GM12872 (cell line): ENCODE results near the gene NCOA7.

Experiments used
- TF ChIP-seq, protein P1 (sequence below): IDR thresholded peaks from 3 replicates; pipeline ENCODE4 v1.5.1; 2011; ENCODE audit warnings: low read depth, mild to moderate bottlenecking, low read length, moderate library complexity; ENCODE audit not compliant: insufficient read depth

The NCOA7 gene

DNA sequence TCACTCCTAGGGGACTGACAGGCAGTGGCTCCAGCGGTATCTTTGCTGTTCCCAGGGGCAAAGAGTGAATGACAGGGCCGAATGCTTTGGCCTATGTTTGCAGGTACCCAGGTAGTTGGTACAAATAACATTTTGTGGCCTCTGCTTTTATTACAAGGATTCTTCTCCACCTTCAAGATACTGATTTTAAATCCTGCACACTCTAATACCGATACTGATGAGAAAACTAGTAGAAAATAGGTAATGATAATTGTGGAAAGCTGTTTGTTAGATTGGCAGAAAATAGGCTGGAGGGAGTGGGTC lies 166.6 kb downstream of the NCOA7 start:
- TF ChIP-seq, protein P1, sequence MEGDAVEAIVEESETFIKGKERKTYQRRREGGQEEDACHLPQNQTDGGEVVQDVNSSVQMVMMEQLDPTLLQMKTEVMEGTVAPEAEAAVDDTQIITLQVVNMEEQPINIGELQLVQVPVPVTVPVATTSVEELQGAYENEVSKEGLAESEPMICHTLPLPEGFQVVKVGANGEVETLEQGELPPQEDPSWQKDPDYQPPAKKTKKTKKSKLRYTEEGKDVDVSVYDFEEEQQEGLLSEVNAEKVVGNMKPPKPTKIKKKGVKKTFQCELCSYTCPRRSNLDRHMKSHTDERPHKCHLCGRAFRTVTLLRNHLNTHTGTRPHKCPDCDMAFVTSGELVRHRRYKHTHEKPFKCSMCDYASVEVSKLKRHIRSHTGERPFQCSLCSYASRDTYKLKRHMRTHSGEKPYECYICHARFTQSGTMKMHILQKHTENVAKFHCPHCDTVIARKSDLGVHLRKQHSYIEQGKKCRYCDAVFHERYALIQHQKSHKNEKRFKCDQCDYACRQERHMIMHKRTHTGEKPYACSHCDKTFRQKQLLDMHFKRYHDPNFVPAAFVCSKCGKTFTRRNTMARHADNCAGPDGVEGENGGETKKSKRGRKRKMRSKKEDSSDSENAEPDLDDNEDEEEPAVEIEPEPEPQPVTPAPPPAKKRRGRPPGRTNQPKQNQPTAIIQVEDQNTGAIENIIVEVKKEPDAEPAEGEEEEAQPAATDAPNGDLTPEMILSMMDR: no peak

GRCh38 chr6:125957845-125958244 lies 167.1 kb downstream of the NCOA7 start:
- TF ChIP-seq, protein P1: no peak

DNA sequence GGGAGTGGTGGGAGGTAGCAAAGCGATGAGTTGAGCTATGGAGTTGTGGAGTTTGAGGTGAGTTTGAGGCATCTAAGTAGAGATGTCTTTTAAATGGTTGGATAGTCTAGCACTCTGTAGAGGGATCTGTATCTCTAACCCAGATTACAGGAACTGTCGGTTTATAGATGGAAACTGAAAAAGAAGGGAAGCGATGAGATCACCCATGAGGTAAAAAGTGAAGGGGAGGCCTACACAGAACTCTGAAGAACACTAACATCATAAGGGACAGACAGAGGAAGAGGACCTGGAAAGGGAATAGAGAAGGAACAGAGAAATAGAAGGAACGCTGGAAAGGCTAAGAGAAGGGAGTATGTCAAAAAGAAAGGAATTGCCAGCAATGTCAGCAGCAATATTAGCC lies 168.3 kb downstream of the NCOA7 start:
- TF ChIP-seq, protein P1: no peak

DNA sequence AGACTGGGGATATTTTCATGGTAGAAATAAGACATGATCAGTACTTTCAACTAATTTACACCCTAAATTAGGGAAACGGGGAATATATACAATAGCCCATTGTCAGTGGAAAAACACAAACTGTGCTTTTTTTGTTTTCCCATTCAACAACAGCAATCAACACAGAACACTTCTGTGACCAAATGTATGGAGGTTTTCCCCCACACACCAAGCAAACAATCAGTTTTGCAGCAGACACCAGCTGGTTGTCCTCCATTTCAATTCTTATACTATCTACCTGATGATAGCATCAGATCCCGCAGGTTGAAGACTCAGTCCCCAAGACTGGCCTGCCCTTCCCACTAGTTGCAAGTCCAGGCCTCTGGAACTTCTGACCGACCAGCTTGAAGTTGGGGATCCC lies 170.4 kb downstream of the NCOA7 start:
- TF ChIP-seq, protein P1: no peak

DNA sequence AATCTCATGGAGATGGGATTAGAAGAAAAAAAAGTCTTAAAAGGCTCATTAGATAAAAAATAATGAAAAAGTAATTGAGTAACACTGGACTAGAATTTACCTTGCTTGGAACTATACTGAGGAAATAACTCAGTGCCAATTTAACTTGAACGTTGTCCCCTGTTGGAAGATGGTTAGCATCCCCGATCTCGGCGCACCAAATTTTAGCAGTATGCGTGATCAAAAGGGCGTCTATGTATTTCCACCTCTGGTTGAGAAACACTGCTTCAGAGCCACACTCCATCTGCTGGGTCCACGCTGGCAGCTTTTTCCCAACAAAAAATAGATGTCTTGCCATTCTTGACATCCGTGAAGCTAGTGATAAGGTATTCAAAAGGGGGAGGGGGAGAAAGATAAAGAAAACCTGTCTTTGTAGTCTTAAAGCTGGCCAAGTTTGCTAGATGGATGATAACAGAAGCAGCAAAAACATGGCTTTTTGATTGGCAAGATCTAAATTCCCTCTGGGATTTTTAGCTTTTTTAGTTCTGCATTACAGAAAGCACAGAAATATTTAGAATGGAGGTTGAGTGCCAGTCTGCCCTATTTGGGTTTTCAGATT lies 172.2 kb downstream of the NCOA7 start:
- TF ChIP-seq, protein P1: no peak

DNA sequence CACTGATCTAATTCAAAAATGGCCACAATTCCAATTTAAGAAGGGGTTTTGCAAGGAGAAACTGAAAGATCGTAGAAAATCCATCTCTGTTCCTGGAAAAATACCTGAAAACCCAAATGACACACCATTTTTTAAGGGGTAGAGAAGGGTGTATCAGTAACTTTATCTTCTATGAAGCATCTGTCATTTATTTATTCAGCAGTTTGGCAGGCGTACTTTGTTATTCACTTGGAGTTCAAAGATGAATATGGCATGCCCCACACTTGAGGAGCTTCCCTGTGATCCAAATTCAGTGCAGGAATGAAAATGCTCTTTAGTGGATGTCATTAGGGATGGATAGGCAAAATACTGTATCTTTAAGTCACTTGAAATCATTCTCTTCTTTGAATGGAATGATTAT lies 173.1 kb downstream of the NCOA7 start:
- TF ChIP-seq, protein P1: no peak

DNA sequence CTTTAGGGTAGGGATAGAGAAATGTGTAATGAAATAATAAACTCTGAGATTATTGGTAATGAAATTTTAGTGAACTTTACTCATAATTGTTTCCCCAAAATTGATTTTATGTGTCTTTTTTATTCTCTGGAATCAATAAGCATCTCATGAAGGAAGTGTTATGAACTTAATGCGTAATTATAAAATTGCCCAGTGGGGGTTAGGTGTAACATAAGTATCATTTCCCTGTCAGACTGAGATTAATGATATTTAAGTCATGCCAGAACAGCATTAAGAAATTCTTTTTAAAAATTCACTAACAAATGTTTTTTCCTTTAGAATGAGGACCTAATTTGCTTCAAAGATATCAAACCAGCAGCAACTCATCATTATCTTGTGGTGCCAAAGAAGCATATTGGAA lies 175.8 kb downstream of the NCOA7 start:
- TF ChIP-seq, protein P1: no peak
